Right lobe of liver (tissue), 6 donors: ENCODE data around the gene ZBTB7C. TPM values are rescaled to one million over a fixed set of nuclear protein-coding genes. Genes with fewer than 3 reads are reported as not detected.

Experiments used
- ATAC-seq, 4 donors: fragments of 200-7000 bp; cut with Tn5 transposase; one replicate each; pipeline ENCODE4 v1.9.1; 2020; ENCODE audit warnings: mild to moderate bottlenecking in 4 of 4, moderate library complexity in 4 of 4
- DNase-seq, 3 donors: peaks; one replicate each; pipeline ENCODE4 v3.0.0-alpha.2; 2020
- H3K27ac ChIP-seq, 3 donors: fragments of 200-600 bp; one replicate each; pipeline ENCODE4 v1.8.0; 2022
- H3K27me3 ChIP-seq, 2 donors: fragments of 200-600 bp; one replicate each; pipeline ENCODE4 v1.8.0; 2022
- H3K36me3 ChIP-seq, 4 donors: fragments of 200-600 bp; sonication (generic) in 1 of 4; one replicate each; pipeline versions ENCODE4 v1.5.1 to v1.8.0; 2017 to 2022; ENCODE audit warnings: control low read depth in 1 of 4
- H3K4me1 ChIP-seq, 4 donors: fragments of 200-600 bp; sonication (generic) in 1 of 4; one replicate each; pipeline versions ENCODE4 v1.5.1 to v1.8.0; 2017 to 2022; ENCODE audit warnings: control low read depth in 1 of 4
- H3K4me3 ChIP-seq, 3 donors: fragments of 200-600 bp; one replicate each; pipeline ENCODE4 v1.8.0; 2022
- H3K9me3 ChIP-seq, 4 donors: fragments of 200-600 bp; sonication (generic) in 1 of 4; one replicate each; pipeline versions ENCODE4 v1.5.1 to v1.8.0; 2017 to 2022; ENCODE audit warnings: control low read depth in 1 of 4
- CTCF ChIP-seq, 4 donors: fragments of 200-600 bp in 3 of 4; fragments of 450-650 bp in 1 of 4; IDR thresholded peaks; one replicate each; pipeline versions ENCODE4 v1.5.1 to v1.8.0; 2016 to 2022; ENCODE audit warnings: antibody characterized with exemption in 4 of 4, mild to moderate bottlenecking in 2 of 4
- POLR2A ChIP-seq: fragments of 450-650 bp; IDR thresholded peaks from one replicate; pipeline ENCODE4 v1.6.1; 2017; ENCODE audit warnings: antibody characterized with exemption, mild to moderate bottlenecking
- WGBS: methylation state at CpG from one replicate; pipeline ENCODE4 v1.1.6; 2018; ENCODE audit warnings: low coverage, low lambda C conversion rate; ENCODE audit not compliant: insufficient coverage; ENCODE audit errors: missing lambda C conversion rate; 5-methylcytosine and 5-hydroxymethylcytosine counted together
- intact Hi-C, 2 donors: fragments of 100-400 bp; cut with DNase I; formaldehyde crosslinking; loops; one replicate each; pipeline versions ENCODE4 v1.11.2 to v1.14.1; 2022
- total RNA-seq, 6 experiments: library from RNA; depleted of rRNA in 2 of 6; stranded (reverse); fragments of >200 nt in 2 of 6; fragmentation: NEBNext Ultra II Directional in 3 of 6; extraction: Animal tissue kit (Norgen Biotek cat#: 25700) in 3 of 6; gene quantifications; one replicate each; pipeline versions ENCODE4 v1.1.0 to v1.2.4, GENCODE V29; 2016 to 2023
- donor health status: DM: no; HTN: yes; CAD: no.
- donor health status: DM: no; HTN: no; CAD: no.
- donor health status: DM: no; HTN: no; CAD: no.
- donor health status: DM: no; HTN: yes; CAD: no.
- donor health status: DM: no; HTN: yes; CAD: no.

Gene ZBTB7C
- total RNA-seq, 6 experiments from 2014 or later = 1.1 to 1.7 (median 1.3) TPM

- ATAC-seq (no peak), DNase-seq (no peak)
- H3K27me3 ChIP-seq = no peaks in the 10 kb centered on the region
- no peaks in the 10 kb centered on the region for H3K9me3 ChIP-seq
- TF ChIP-seq POLR2A (no peak), CTCF (IDR thresholded peaks at IDR 0.05) (no peak)
- no peak overlapping the region for H3K4me3 ChIP-seq
- intact Hi-C loops = no loop called here
- WGBS = 70% methylated on average over 2 of the region's 7 CpGs
- no peaks in the 10 kb centered on the region for H3K4me1 ChIP-seq
- H3K36me3 ChIP-seq = no peaks in the 10 kb centered on the region
- no peak overlapping the region for H3K27ac ChIP-seq
Measured at GRCh38 chr18:48218285-48219022, 190.7 kb downstream of the ZBTB7C start.

GRCh38 chr18:48217258-48218250, 191.6 kb downstream of the ZBTB7C start:
- DNase-seq = no peak
- no peaks in the 10 kb centered on the region for H3K27me3 ChIP-seq
- TF ChIP-seq CTCF (IDR thresholded peaks at IDR 0.05) (no peak), POLR2A (no peak)
- intact Hi-C loops = no loop called here
- no peaks in the 10 kb centered on the region for H3K4me1 ChIP-seq
- H3K9me3 ChIP-seq = no peaks in the 10 kb centered on the region
- no peak overlapping the region for H3K27ac ChIP-seq
- H3K4me3 ChIP-seq = no peak overlapping the region
- 72% methylated on average over 9 of the region's 15 CpGs for WGBS
- no peak for ATAC-seq
- no peaks in the 10 kb centered on the region for H3K36me3 ChIP-seq

- no peaks in the 10 kb centered on the region for H3K27me3 ChIP-seq
- no peaks in the 10 kb centered on the region for H3K4me1 ChIP-seq
- no peak overlapping the region for H3K4me3 ChIP-seq
- intact Hi-C loops = no loop called here
- H3K9me3 ChIP-seq = no peaks in the 10 kb centered on the region
- H3K36me3 ChIP-seq = no peaks in the 10 kb centered on the region
- no peak for TF ChIP-seq POLR2A
- TF ChIP-seq CTCF (IDR thresholded peaks at IDR 0.05) = no peak
- DNase-seq (no peak), ATAC-seq (no peak)
- WGBS = 89% methylated on average over 3 of the region's 9 CpGs
- H3K27ac ChIP-seq = no peak overlapping the region
Measured at GRCh38 chr18:48216639-48217257, 192.4 kb downstream of the ZBTB7C start.

GRCh38 chr18:48215876-48216638, 193.1 kb downstream of the ZBTB7C start:
- Histone ChIP-seq H3K4me3 (no peak overlapping the region), H3K9me3 (no peaks in the 10 kb centered on the region), H3K4me1 (no peaks in the 10 kb centered on the region), H3K27me3 (no peaks in the 10 kb centered on the region), H3K36me3 (no peaks in the 10 kb centered on the region), H3K27ac (no peak overlapping the region)
- ATAC-seq = no peak
- no peak for TF ChIP-seq CTCF (IDR thresholded peaks at IDR 0.05)
- no peak for TF ChIP-seq POLR2A
- 79% methylated on average over 8 of the region's 9 CpGs for WGBS
- intact Hi-C loops = no loop called here
- DNase-seq = no peak
